Stimulated activated CD4-positive, alpha-beta T cell treated with anti-CD3 and anti-CD28 coated beads, Interleukin-12 subunit alpha, Interleukin-12 subunit beta, amount 100 ng/mL, for 48 hours (primary cell): ENCODE measurements around the gene SHROOM4.

Source experiments
- DNase-seq, 3 donors: peaks; one replicate each; pipeline ENCODE4 v3.0.0-alpha.2; 2020; ENCODE audit warnings: low read depth in 2 of 3, low spot score in 1 of 3

Gene SHROOM4

GRCh38 chrX:50707955-50708699 lies 105.9 kb downstream of the SHROOM4 start:
- DNase-seq: no peak

GRCh38 chrX:50707405-50707804 lies 106.6 kb downstream of the SHROOM4 start:
- no peak for DNase-seq

- DNase-seq: no peak
Measured at GRCh38 chrX:50705042-50705441, 109.0 kb downstream of the SHROOM4 start.

GRCh38 chrX:50704360-50704759 lies 109.6 kb downstream of the SHROOM4 start:
- DNase-seq: no peak

GRCh38 chrX:50700921-50701320 lies 113.1 kb downstream of the SHROOM4 start:
- DNase-seq: no peak

GRCh38 chrX:50698944-50699343 lies 115.0 kb downstream of the SHROOM4 start:
- no peak for DNase-seq

- no peak for DNase-seq
Measured at GRCh38 chrX:50697691-50698090, 116.3 kb downstream of the SHROOM4 start.

GRCh38 chrX:50691820-50692219 lies 122.2 kb downstream of the SHROOM4 start:
- peak in 1 of 3 donors; percentile 40 for DNase-seq

- no peak for DNase-seq
Measured at GRCh38 chrX:50684871-50685270, 129.1 kb downstream of the SHROOM4 start.

- DNase-seq: no peak
Measured at GRCh38 chrX:50680990-50681389, 133.0 kb downstream of the SHROOM4 start.

- no peak for DNase-seq
Measured at GRCh38 chrX:50677789-50678188, 136.2 kb downstream of the SHROOM4 start.

- no peak for DNase-seq
Measured at GRCh38 chrX:50671661-50672060, 142.3 kb downstream of the SHROOM4 start.

GRCh38 chrX:50668860-50669259 lies 145.1 kb downstream of the SHROOM4 start:
- no peak for DNase-seq

- DNase-seq: no peak
Measured at GRCh38 chrX:50648156-50648555, 165.8 kb downstream of the SHROOM4 start.

GRCh38 chrX:50644496-50644895 lies 169.5 kb downstream of the SHROOM4 start:
- no peak for DNase-seq

- no peak for DNase-seq
Measured at GRCh38 chrX:50643525-50644137, 170.4 kb downstream of the SHROOM4 start.

- no peak for DNase-seq
Measured at GRCh38 chrX:50638123-50638522, 175.9 kb downstream of the SHROOM4 start.

- no peak for DNase-seq
Measured at GRCh38 chrX:50635817-50636365, 178.1 kb downstream of the SHROOM4 start.

- no peak for DNase-seq
Measured at GRCh38 chrX:50635162-50635561, 178.8 kb downstream of the SHROOM4 start.

- no peak for DNase-seq
Measured at GRCh38 chrX:50629774-50630173, 184.2 kb downstream of the SHROOM4 start.

GRCh38 chrX:50627696-50628095 lies 186.3 kb downstream of the SHROOM4 start:
- DNase-seq: no peak

GRCh38 chrX:50626432-50626831 lies 187.6 kb downstream of the SHROOM4 start:
- DNase-seq: no peak

GRCh38 chrX:50622751-50623150 lies 191.2 kb downstream of the SHROOM4 start:
- no peak for DNase-seq
